Natural killer cell (primary cell): ENCODE measurements around the gene FOXB2. TPM values are rescaled to one million over a fixed set of nuclear protein-coding genes. Genes with fewer than 3 reads are reported as not detected.

Source experiments
- ATAC-seq, 3 donors: fragments of 150-1000 bp in 2 of 3; fragments of 200-7000 bp in 1 of 3; cut with Tn5 transposase; 1 replicate in 1 of 3; 2 replicates in 2 of 3; pipeline ENCODE4 v1.10.0; 2021; ENCODE audit warnings: mild to moderate bottlenecking in 2 of 3, moderate library complexity in 2 of 3
- DNase-seq, 2 donors: peaks; one replicate each; pipeline versions ENCODE4 v3.0.0 to v3.0.0-alpha.2; 2013 to 2021; ENCODE audit warnings: mixed read lengths in 1 of 2
- H3K27ac ChIP-seq: one replicate; pipeline ENCODE4 v1.5.1; 2013; ENCODE audit warnings: mild to moderate bottlenecking, low read length
- H3K27me3 ChIP-seq: one replicate; pipeline ENCODE4 v1.6.1; 2013; ENCODE audit warnings: low read length; ENCODE audit not compliant: control insufficient read depth, insufficient read depth
- H3K36me3 ChIP-seq: one replicate; pipeline ENCODE4 v1.6.1; 2013; ENCODE audit warnings: low read length; ENCODE audit not compliant: control insufficient read depth, insufficient read depth
- H3K4me1 ChIP-seq: one replicate; pipeline ENCODE4 v1.6.1; 2013; ENCODE audit warnings: low read length; ENCODE audit not compliant: control insufficient read depth, insufficient read depth
- H3K4me3 ChIP-seq: one replicate; pipeline ENCODE4 v1.5.1; 2013; ENCODE audit warnings: low read length
- H3K9me3 ChIP-seq: one replicate; pipeline ENCODE4 v1.6.1; 2013; ENCODE audit warnings: low read length; ENCODE audit not compliant: control insufficient read depth, insufficient read depth
- H3K27ac Mint-ChIP-seq, 2 donors: one replicate each; pipeline ENCODE4 v1.8.0; 2022; ENCODE audit warnings: mild to moderate bottlenecking in 2 of 2, mixed read lengths in 2 of 2, moderate library complexity in 1 of 2
- H3K27me3 Mint-ChIP-seq, 2 donors: one replicate each; pipeline ENCODE4 v1.8.0; 2022; ENCODE audit warnings: low read depth in 2 of 2, mixed read lengths in 2 of 2
- H3K36me3 Mint-ChIP-seq: one replicate; pipeline ENCODE4 v1.8.0; 2022; ENCODE audit warnings: mixed read lengths
- H3K4me1 Mint-ChIP-seq, 2 donors: one replicate each; pipeline ENCODE4 v1.8.0; 2022; ENCODE audit warnings: mixed read lengths in 2 of 2
- H3K4me3 Mint-ChIP-seq: one replicate; pipeline ENCODE4 v1.8.0; 2022; ENCODE audit warnings: mild to moderate bottlenecking, moderate library complexity, mixed read lengths
- H3K9me3 Mint-ChIP-seq, 2 donors: one replicate each; pipeline ENCODE4 v1.8.0; 2022; ENCODE audit warnings: mixed read lengths in 2 of 2
- CTCF ChIP-seq: fragments of 200-600 bp; IDR thresholded peaks from one replicate; pipeline ENCODE4 v1.8.0; 2022; ENCODE audit warnings: antibody characterized with exemption
- WGBS: methylation state at CpG from one replicate; pipeline ENCODE4 v1.1.7; 2013; ENCODE audit warnings: missing lambda C conversion rate; ENCODE audit not compliant: insufficient coverage; 5-methylcytosine and 5-hydroxymethylcytosine counted together
- intact Hi-C: fragments of 100-400 bp; cut with micrococcal nuclease; formaldehyde crosslinking; loops from one replicate; pipeline ENCODE4 v1.14.2; 2022
- total RNA-seq, 4 donors: library from RNA; stranded (reverse); fragments of 120-200 nt in 1 of 4; gene quantifications; one replicate each; pipeline versions ENCODE4 v1.2.3 to v1.2.4, GENCODE V29; 2013 to 2022

The FOXB2 gene
- total RNA-seq, 3 donors from 2014 or later (not counting 1 experiment from before 2014, with no cell fraction given) = not detected

GRCh38 chr9:77063645-77064285, 44.3 kb downstream of the FOXB2 start:
- H3K27me3 ChIP-seq = no peaks in the 10 kb centered on the region
- H3K9me3 Mint-ChIP-seq = no peaks in the 10 kb centered on the region
- no peaks in the 10 kb centered on the region for H3K4me1 Mint-ChIP-seq
- no peak overlapping the region for H3K27ac ChIP-seq
- H3K36me3 Mint-ChIP-seq = no peaks in the 10 kb centered on the region
- no peak overlapping the region for H3K4me3 ChIP-seq
- 86% methylated on average over 5 of the region's 6 CpGs for WGBS
- H3K36me3 ChIP-seq = no peaks in the 10 kb centered on the region
- no peak for TF ChIP-seq CTCF
- no peaks in the 10 kb centered on the region for H3K4me1 ChIP-seq
- no peak for ATAC-seq
- H3K9me3 ChIP-seq = no peaks in the 10 kb centered on the region
- intact Hi-C loops = no loop called here
- H3K27me3 Mint-ChIP-seq = no peaks in the 10 kb centered on the region
- no peak overlapping the region for H3K4me3 Mint-ChIP-seq
- DNase-seq = no peak
- H3K27ac Mint-ChIP-seq = no peak overlapping the region

- no peak overlapping the region for H3K27ac Mint-ChIP-seq
- ATAC-seq = no peak
- no peaks in the 10 kb centered on the region for H3K9me3 Mint-ChIP-seq
- intact Hi-C loops = no loop called here
- H3K4me1 ChIP-seq = no peaks in the 10 kb centered on the region
- no peak overlapping the region for H3K4me3 ChIP-seq
- no peaks in the 10 kb centered on the region for H3K27me3 Mint-ChIP-seq
- H3K36me3 Mint-ChIP-seq = no peaks in the 10 kb centered on the region
- no peak for TF ChIP-seq CTCF
- H3K4me1 Mint-ChIP-seq = no peaks in the 10 kb centered on the region
- no peaks in the 10 kb centered on the region for H3K9me3 ChIP-seq
- H3K27ac ChIP-seq = no peak overlapping the region
- H3K4me3 Mint-ChIP-seq = no peak overlapping the region
- DNase-seq = no peak
- no peaks in the 10 kb centered on the region for H3K27me3 ChIP-seq
- no CpG with 5 or more reads among the region's 1 CpG for WGBS
- no peaks in the 10 kb centered on the region for H3K36me3 ChIP-seq
Measured at GRCh38 chr9:77066388-77066787, 46.9 kb downstream of the FOXB2 start.

Other genes with a start within 250 kb of the FOXB2 start
- under 1 TPM in 2 of 3 donors, not detected in 1; 0.43 to 0.45 TPM for gene PRUNE2, start 113.5 kb upstream of the FOXB2 start, total RNA-seq
- 10 to 100 TPM; 54.7 to 74.2 (median 70.4) TPM for gene VPS13A, start 157.9 kb downstream of the FOXB2 start, total RNA-seq